Natural killer cell (primary cell): ENCODE results near the gene KCNJ8. TPM values are rescaled to one million over a fixed set of nuclear protein-coding genes. Genes with fewer than 3 reads are reported as not detected.

Source experiments
- ATAC-seq, 3 donors: fragments of 150-1000 bp in 2 of 3; fragments of 200-7000 bp in 1 of 3; cut with Tn5 transposase; 1 replicate in 1 of 3; 2 replicates in 2 of 3; pipeline ENCODE4 v1.10.0; 2021; ENCODE audit warnings: mild to moderate bottlenecking in 2 of 3, moderate library complexity in 2 of 3
- DNase-seq, 2 donors: peaks; one replicate each; pipeline versions ENCODE4 v3.0.0 to v3.0.0-alpha.2; 2013 to 2021; ENCODE audit warnings: mixed read lengths in 1 of 2
- H3K27ac ChIP-seq: one replicate; pipeline ENCODE4 v1.5.1; 2013; ENCODE audit warnings: mild to moderate bottlenecking, low read length
- H3K27me3 ChIP-seq: one replicate; pipeline ENCODE4 v1.6.1; 2013; ENCODE audit warnings: low read length; ENCODE audit not compliant: control insufficient read depth, insufficient read depth
- H3K36me3 ChIP-seq: one replicate; pipeline ENCODE4 v1.6.1; 2013; ENCODE audit warnings: low read length; ENCODE audit not compliant: control insufficient read depth, insufficient read depth
- H3K4me1 ChIP-seq: one replicate; pipeline ENCODE4 v1.6.1; 2013; ENCODE audit warnings: low read length; ENCODE audit not compliant: control insufficient read depth, insufficient read depth
- H3K4me3 ChIP-seq: one replicate; pipeline ENCODE4 v1.5.1; 2013; ENCODE audit warnings: low read length
- H3K9me3 ChIP-seq: one replicate; pipeline ENCODE4 v1.6.1; 2013; ENCODE audit warnings: low read length; ENCODE audit not compliant: control insufficient read depth, insufficient read depth
- H3K27ac Mint-ChIP-seq, 2 donors: one replicate each; pipeline ENCODE4 v1.8.0; 2022; ENCODE audit warnings: mild to moderate bottlenecking in 2 of 2, mixed read lengths in 2 of 2, moderate library complexity in 1 of 2
- H3K27me3 Mint-ChIP-seq, 2 donors: one replicate each; pipeline ENCODE4 v1.8.0; 2022; ENCODE audit warnings: low read depth in 2 of 2, mixed read lengths in 2 of 2
- H3K36me3 Mint-ChIP-seq: one replicate; pipeline ENCODE4 v1.8.0; 2022; ENCODE audit warnings: mixed read lengths
- H3K4me1 Mint-ChIP-seq, 2 donors: one replicate each; pipeline ENCODE4 v1.8.0; 2022; ENCODE audit warnings: mixed read lengths in 2 of 2
- H3K4me3 Mint-ChIP-seq: one replicate; pipeline ENCODE4 v1.8.0; 2022; ENCODE audit warnings: mild to moderate bottlenecking, moderate library complexity, mixed read lengths
- H3K9me3 Mint-ChIP-seq, 2 donors: one replicate each; pipeline ENCODE4 v1.8.0; 2022; ENCODE audit warnings: mixed read lengths in 2 of 2
- CTCF ChIP-seq: fragments of 200-600 bp; IDR thresholded peaks from one replicate; pipeline ENCODE4 v1.8.0; 2022; ENCODE audit warnings: antibody characterized with exemption
- WGBS: methylation state at CpG from one replicate; pipeline ENCODE4 v1.1.7; 2013; ENCODE audit warnings: missing lambda C conversion rate; ENCODE audit not compliant: insufficient coverage; 5-methylcytosine and 5-hydroxymethylcytosine counted together
- intact Hi-C: fragments of 100-400 bp; cut with micrococcal nuclease; formaldehyde crosslinking; loops from one replicate; pipeline ENCODE4 v1.14.2; 2022
- total RNA-seq, 4 donors: library from RNA; stranded (reverse); fragments of 120-200 nt in 1 of 4; gene quantifications; one replicate each; pipeline versions ENCODE4 v1.2.3 to v1.2.4, GENCODE V29; 2013 to 2022

The KCNJ8 gene
- not detected for total RNA-seq
- total RNA-seq (2013) = not detected

GRCh38 chr12:21774358-21775132, at the start of gene KCNJ8:
Gene KCNJ8 (minus strand): TSS chr12:21774706. CDS start chr12:21773616, 1,090 bp downstream.
- ATAC-seq = no peak
- intact Hi-C loops = no loop called here
- peak in 1 of 2 donors; percentile 2 for DNase-seq
- peaks cover 20% of the 10 kb centered on the region for H3K36me3 Mint-ChIP-seq
- Histone ChIP-seq H3K4me1 (peaks cover 3% of the 10 kb centered on the region), H3K27me3 (peaks cover 23% of the 10 kb centered on the region), H3K9me3 (no peaks in the 10 kb centered on the region), H3K4me3 (no peak within 1 kb of the TSS), H3K36me3 (no peaks in the 10 kb centered on the region), H3K27ac (no peak within 1 kb of the TSS)
- no peak for TF ChIP-seq CTCF
- H3K27me3 Mint-ChIP-seq = peaks cover 25 to 51% of the 10 kb centered on the region in 2 donors
- 3% methylated on average over 46 of the region's 49 CpGs for WGBS
- H3K27ac Mint-ChIP-seq = no peak within 1 kb of the TSS
- peaks cover under 1 to 2% of the 10 kb centered on the region in 2 donors for H3K9me3 Mint-ChIP-seq
- H3K4me3 Mint-ChIP-seq = no peak within 1 kb of the TSS
- no peaks in the 10 kb centered on the region for H3K4me1 Mint-ChIP-seq

GRCh38 chr12:21823581-21823980, 49.1 kb upstream of the KCNJ8 start:
- Histone ChIP-seq H3K4me3 (no peak overlapping the region), H3K9me3 (no peaks in the 10 kb centered on the region), H3K4me1 (no peaks in the 10 kb centered on the region), H3K36me3 (no peaks in the 10 kb centered on the region), H3K27ac (no peak overlapping the region), H3K27me3 (no peaks in the 10 kb centered on the region)
- 78% methylated on average over 6 of the region's 8 CpGs for WGBS
- Mint-ChIP-seq H3K36me3 (peaks cover 6% of the 10 kb centered on the region), H3K27me3 (no peaks in the 10 kb centered on the region), H3K4me1 (no peaks in the 10 kb centered on the region), H3K9me3 (peaks cover 6 to 7% of the 10 kb centered on the region in 2 donors), H3K27ac (no peak overlapping the region), H3K4me3 (no peak overlapping the region)
- intact Hi-C loops = no loop called here
- ATAC-seq (no peak), DNase-seq (no peak)
- TF ChIP-seq CTCF = no peak

- ATAC-seq (no peak), DNase-seq (no peak)
- Histone ChIP-seq H3K4me3 (no peak overlapping the region), H3K36me3 (no peaks in the 10 kb centered on the region), H3K9me3 (no peaks in the 10 kb centered on the region), H3K27me3 (no peaks in the 10 kb centered on the region), H3K27ac (no peak overlapping the region), H3K4me1 (no peaks in the 10 kb centered on the region)
- no peak overlapping the region for H3K4me3 Mint-ChIP-seq
- TF ChIP-seq CTCF = no peak
- H3K27ac Mint-ChIP-seq = no peak overlapping the region
- H3K27me3 Mint-ChIP-seq = no peaks in the 10 kb centered on the region
- peaks cover 2% of the 10 kb centered on the region for H3K36me3 Mint-ChIP-seq
- intact Hi-C loops = no loop called here
- no peaks in the 10 kb centered on the region for H3K4me1 Mint-ChIP-seq
- peaks cover 7 to 11% of the 10 kb centered on the region in 2 donors for H3K9me3 Mint-ChIP-seq
Observed at GRCh38 chr12:21819678-21820077, 45.2 kb upstream of the KCNJ8 start.

- Mint-ChIP-seq H3K27me3 (no peaks in the 10 kb centered on the region), H3K4me3 (no peak overlapping the region), H3K27ac (no peak overlapping the region), H3K36me3 (no peaks in the 10 kb centered on the region), H3K9me3 (peaks cover 7 to 8% of the 10 kb centered on the region in 2 donors), H3K4me1 (no peaks in the 10 kb centered on the region)
- intact Hi-C loops = no loop called here
- Histone ChIP-seq H3K36me3 (no peaks in the 10 kb centered on the region), H3K4me1 (no peaks in the 10 kb centered on the region), H3K9me3 (no peaks in the 10 kb centered on the region), H3K27ac (no peak overlapping the region), H3K4me3 (no peak overlapping the region), H3K27me3 (no peaks in the 10 kb centered on the region)
- 63% methylated on average over 2 of the region's 2 CpGs for WGBS
- ATAC-seq = no peak
- no peak for TF ChIP-seq CTCF
- no peak for DNase-seq
Observed at GRCh38 chr12:21819236-21819635, 44.7 kb upstream of the KCNJ8 start.
